ENCODE results near the gene HCRTR1.

DNA sequence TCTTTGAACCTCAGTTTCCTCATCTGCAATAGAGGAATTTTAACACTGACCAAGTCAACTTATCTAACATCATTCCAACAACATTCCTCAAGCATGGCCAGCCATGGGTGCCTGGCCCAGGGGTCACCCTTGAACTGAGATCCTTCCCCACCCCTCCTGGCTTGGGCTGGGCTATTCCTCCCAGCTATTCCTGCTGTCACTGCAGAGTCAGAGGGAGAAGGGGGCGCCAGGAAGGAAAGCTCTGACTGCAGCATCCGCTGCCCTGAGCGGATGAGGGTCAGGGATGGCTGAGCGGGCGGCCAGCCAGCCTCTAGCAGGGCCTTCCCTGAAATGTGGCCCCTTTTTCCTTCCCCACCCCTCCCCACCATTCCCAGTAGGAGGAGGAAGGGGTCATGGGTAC lies 38.1 kb upstream of the HCRTR1 start:
- no peak for TF ChIP-seq CTCF (IDR thresholded peaks at IDR 0.05)
- no peak for TF ChIP-seq POLR2A (IDR thresholded peaks at IDR 0.05)
